ENCODE measurements around the gene ABCA13.

- TF ChIP-seq CTCF (IDR thresholded peaks at IDR 0.05) (no peak), POLR2A (IDR thresholded peaks at IDR 0.05) (no peak)
These were observed 80.5 kb downstream of the ABCA13 start for GRCh38 chr7:48251766-48252165.

All from right lobe of liver (tissue), 4 donors.